ENCODE measurements around the gene TCEA3.

Gene TCEA3

DNA sequence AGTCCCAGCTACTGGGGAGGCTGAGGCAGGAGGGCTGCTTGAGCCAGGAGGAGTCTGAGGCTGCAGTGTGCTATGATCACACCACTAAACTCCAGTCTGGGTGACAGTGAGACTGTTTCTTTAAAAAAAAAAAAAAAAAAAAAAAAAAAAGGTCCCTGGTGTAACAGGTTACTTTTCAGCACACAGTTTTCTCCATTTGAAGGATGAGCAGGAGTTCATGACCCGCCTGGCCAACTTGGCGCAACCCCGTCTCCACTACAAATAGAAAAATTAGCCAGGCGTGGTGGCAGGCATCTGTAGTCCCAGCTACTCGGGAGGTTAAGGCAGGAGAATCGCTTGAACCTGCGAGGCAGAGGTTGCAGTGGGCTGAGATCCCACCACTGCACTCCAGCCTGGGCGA is 92.8 kb downstream of the TCEA3 start:
- FAIRE-seq: no peak
- no peak for DNase-seq (ENCODE audit: insufficient read length)
- TF ChIP-seq POLR2A (IDR thresholded peaks at IDR 0.05; ENCODE audit: low read depth, low read length) (no peak), TAF1 (IDR thresholded peaks at IDR 0.05; ENCODE audit: borderline replicate concordance, low read depth, low read length) (no peak), POLR2AphosphoS5 (IDR thresholded peaks at IDR 0.05; ENCODE audit: low read depth, low read length) (no peak)
